ENCODE data around the gene PHKA2.
A peak's percentile ranks its signal among the peaks of the same experiment; 100 is the strongest.
"Not testable (repeated sequence)": the region's sequence is repeated elsewhere in the genome, so short reads cannot be mapped to it uniquely, and the experiment has no call there.

PHKA2 gene

GRCh38 chrX:18984381-18985185 lies 669 bp upstream of the PHKA2 start:
- H3K27ac ChIP-seq, result peak overlapping the region; percentile 89
- CTCF ChIA-PET, result no interaction called here
- TF ChIP-seq CTCF (conservative IDR thresholded peaks at IDR 0.05; ENCODE audit: low read depth), result no peak
- POLR2A ChIA-PET (ENCODE audit: low non-redundant PET), result no interaction called here
- DNase-seq (ENCODE audit: low spot score), result peak; percentile 76

- ChIA-PET POLR2A (ENCODE audit: low non-redundant PET) (no interaction called here), CTCF (interaction anchor here (0.6 to 1.0 kb wide), 2 partner anchors 11 to 59 kb away, joined by 3 read pairs; no protein-coding TSS in a partner anchor)
- DNase-seq (ENCODE audit: low spot score), result no peak
- no peak overlapping the region for H3K27ac ChIP-seq
- TF ChIP-seq CTCF (conservative IDR thresholded peaks at IDR 0.05; ENCODE audit: low read depth), result no peak
Observed at GRCh38 chrX:18981124-18981807, 2.6 kb downstream of the PHKA2 start.

GRCh38 chrX:18980262-18980661 lies 3.7 kb downstream of the PHKA2 start:
- CTCF ChIA-PET, result interaction anchor here (0.6 to 1.0 kb wide), 2 partner anchors 12 to 60 kb away, joined by 3 read pairs; no protein-coding TSS in a partner anchor
- POLR2A ChIA-PET (ENCODE audit: low non-redundant PET), result interaction anchor here (0.6 kb wide), 1 partner anchor 14 kb away, joined by 3 read pairs; no protein-coding TSS in a partner anchor
- not testable (repeated sequence) for H3K27ac ChIP-seq; DNase-seq (ENCODE audit: low spot score)

- DNase-seq (ENCODE audit: low spot score), result no peak
- ChIA-PET CTCF (no interaction called here), POLR2A (ENCODE audit: low non-redundant PET) (no interaction called here)
- no peak for TF ChIP-seq CTCF (conservative IDR thresholded peaks at IDR 0.05; ENCODE audit: low read depth)
- no peak overlapping the region for H3K27ac ChIP-seq
Observed at GRCh38 chrX:18974993-18975392, 8.9 kb downstream of the PHKA2 start.

GRCh38 chrX:18973527-18974192 lies 10.3 kb downstream of the PHKA2 start:
- POLR2A ChIA-PET (ENCODE audit: low non-redundant PET), result no interaction called here
- CTCF ChIA-PET, result no interaction called here
- no peak for TF ChIP-seq CTCF (conservative IDR thresholded peaks at IDR 0.05; ENCODE audit: low read depth)
- no peak overlapping the region for H3K27ac ChIP-seq
- DNase-seq (ENCODE audit: low spot score), result no peak

- H3K27ac ChIP-seq, result no peak overlapping the region
- POLR2A ChIA-PET (ENCODE audit: low non-redundant PET), result no interaction called here
- CTCF ChIA-PET, result interaction anchor here (0.6 kb wide), 1 partner anchor 561 kb away, joined by 3 read pairs; no protein-coding TSS in a partner anchor
- no peak for TF ChIP-seq CTCF (conservative IDR thresholded peaks at IDR 0.05; ENCODE audit: low read depth)
- DNase-seq (ENCODE audit: low spot score), result no peak
Observed at GRCh38 chrX:18971506-18971905, 12.4 kb downstream of the PHKA2 start.

Measured in RWPE1 (cell line).